ENCODE data around the gene MTA1. TPM values are rescaled to one million over a fixed set of nuclear protein-coding genes. Genes with fewer than 3 reads are reported as not detected.

MTA1 gene
- total and polyA plus RNA-seq, 10 of the 15 experiments (the other 5 are each of a cell fraction or from before 2014, with no cell fraction given) = 0.14 to 162 (median 30.6) TPM

DNA sequence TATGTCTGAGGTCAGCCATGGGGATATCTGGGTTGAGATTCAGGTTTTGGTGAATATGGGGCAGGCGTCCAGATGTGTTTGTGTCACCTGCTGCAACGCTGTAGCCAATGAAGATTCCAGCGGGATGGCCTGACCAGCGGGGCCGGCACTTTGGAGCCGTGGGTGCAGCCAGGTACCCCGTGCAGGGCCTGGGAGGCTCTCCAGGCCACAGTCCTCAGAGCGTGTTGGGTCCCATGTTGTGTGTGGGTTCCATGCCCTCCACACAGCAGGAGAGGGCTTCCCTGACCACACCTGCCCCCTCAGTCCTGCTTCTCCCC is 24.1 kb upstream of the MTA1 start:
- TF ChIP-seq STAT1 (conservative IDR thresholded peaks at IDR 0.05) = no peak
- no peak for TF ChIP-seq RFX5 (IDR thresholded peaks at IDR 0.05; ENCODE audit: low read depth, low read length)
- Histone ChIP-seq H3K27me3 (replicated peaks in 1 of 2; ENCODE audit: control insufficient read depth in 2 of 2, insufficient read depth in 2 of 2, low read length in 1 of 2) (no peaks in the 10 kb centered on the region), H3K79me2 (ENCODE audit: control insufficient read depth, insufficient read depth, low read length) (peaks cover 15% of the 10 kb centered on the region), H3K4me1 (ENCODE audit: control insufficient read depth, insufficient read depth, low read length) (peaks cover 15% of the 10 kb centered on the region), H3K9me3 (replicated peaks; ENCODE audit: control insufficient read depth, insufficient read depth, low read length) (no peaks in the 10 kb centered on the region; the same call in 2 of the 3 replicates), H4K20me1 (ENCODE audit: control insufficient read depth, insufficient read depth) (no peaks in the 10 kb centered on the region), H3K36me3 (ENCODE audit: control insufficient read depth in 2 of 2, insufficient read depth in 2 of 2, low read length in 1 of 2) (peaks cover 1 to 4% of the 10 kb centered on the region in 2 experiments; a peak in 3 of 4 replicates), H3K27ac (ENCODE audit: control insufficient read depth, insufficient read depth) (no peak overlapping the region), H2AFZ (ENCODE audit: control insufficient read depth, low read depth, low read length) (no peak overlapping the region), H3K4me2 (ENCODE audit: control insufficient read depth, insufficient read depth) (no peak overlapping the region), H3K4me3 (no peak overlapping the region), H3K9ac (ENCODE audit: control insufficient read depth, insufficient read depth, low read length) (no peak overlapping the region)
- DNase-seq (ENCODE audit: low read depth, low spot score) (no peak), FAIRE-seq (no peak), ATAC-seq (no peak)
- ChIA-PET SMC1A (ENCODE audit: uncharacterized antibody, unreplicated experiment) (no interaction called here), RAD21 (ENCODE audit: unreplicated experiment) (no interaction called here), POLR2A (no interaction called here), CTCF (interaction anchor here (0.7 kb wide), 1 partner anchor 31 kb away, joined by 3 read pairs; no protein-coding TSS in a partner anchor)
- no TSS peak for BruUV-seq (replicated peaks)
- in situ Hi-C loops (cut with MboI) = no loop called here
- WGBS (ENCODE audit: insufficient coverage, insufficient replicate concordance, low lambda C conversion rate, missing lambda C conversion rate) = 87% methylated on average over 8 of the region's 8 CpGs
- intact Hi-C loops (cut with micrococcal nuclease; ENCODE audit: unreplicated experiment) = no loop called here

DNA sequence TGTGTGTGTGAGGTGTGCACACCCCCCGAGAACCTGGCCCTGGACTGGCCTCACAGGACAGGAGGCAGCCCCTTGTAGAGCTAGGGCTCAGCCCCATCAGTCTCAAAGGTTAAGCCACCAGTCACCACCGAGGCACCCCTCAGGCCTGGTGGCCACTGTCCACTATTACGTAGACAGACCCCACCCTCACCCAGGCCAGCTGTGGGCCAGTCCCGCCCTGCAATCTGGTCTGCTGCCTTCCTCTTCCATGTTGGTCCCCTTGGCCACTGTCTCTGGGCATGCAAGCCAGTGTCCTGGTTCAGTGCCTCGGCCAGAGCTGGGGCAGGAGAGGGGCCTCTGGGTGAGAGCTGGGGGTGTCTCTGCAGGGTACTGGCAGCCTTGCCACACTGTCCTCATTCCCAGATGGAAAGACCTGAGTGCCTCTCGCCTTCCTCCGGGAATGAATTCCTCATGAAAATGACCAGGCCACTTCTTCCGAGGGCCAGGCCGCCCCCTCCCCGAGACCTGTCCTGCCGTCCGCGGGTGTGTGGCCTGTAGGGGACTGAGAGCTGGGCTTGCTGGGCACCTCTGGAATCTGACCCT is 22.2 kb upstream of the MTA1 start:
- CTCF ChIA-PET = interaction anchor here (0.6 to 0.8 kb wide), 3 partner anchors 27 to 1020 kb away, joined by 3 read pairs; no protein-coding TSS in a partner anchor
- Histone ChIP-seq H3K4me2 (ENCODE audit: control insufficient read depth, insufficient read depth) (peak overlapping the region; percentile 90; the same call in 1 of the 2 replicates), H3K9ac (ENCODE audit: control insufficient read depth, insufficient read depth, low read length) (peak overlapping the region; percentile 94; the same call in 1 of the 2 replicates), H4K20me1 (ENCODE audit: control insufficient read depth, insufficient read depth) (no peaks in the 10 kb centered on the region), H3K27me3 (replicated peaks in 1 of 2; ENCODE audit: control insufficient read depth in 2 of 2, insufficient read depth in 2 of 2, low read length in 1 of 2) (no peaks in the 10 kb centered on the region), H3K27ac (ENCODE audit: control insufficient read depth, insufficient read depth) (peak overlapping the region; percentile 84), H3K9me3 (replicated peaks; ENCODE audit: control insufficient read depth, insufficient read depth, low read length) (no peaks in the 10 kb centered on the region; the same call in 2 of the 3 replicates), H2AFZ (ENCODE audit: control insufficient read depth, low read depth, low read length) (peak overlapping the region; percentile 92; the same call in 1 of the 2 replicates), H3K4me3 (peak overlapping the region; percentile 88; the same call in 1 of the 2 replicates), H3K4me1 (ENCODE audit: control insufficient read depth, insufficient read depth, low read length) (peaks cover 15% of the 10 kb centered on the region), H3K36me3 (ENCODE audit: control insufficient read depth in 2 of 2, insufficient read depth in 2 of 2, low read length in 1 of 2) (peaks cover 1 to 12% of the 10 kb centered on the region in 2 experiments; a peak in 3 of 4 replicates), H3K79me2 (ENCODE audit: control insufficient read depth, insufficient read depth, low read length) (peaks cover 15% of the 10 kb centered on the region)
- no peak for ATAC-seq
- intact Hi-C loops (cut with micrococcal nuclease; ENCODE audit: unreplicated experiment) (no loop called here), in situ Hi-C loops (cut with MboI) (no loop called here)
- RAD21 ChIA-PET (ENCODE audit: unreplicated experiment) = interaction anchor here (0.8 kb wide), 1 partner anchor 92 kb away, joined by 3 read pairs; no protein-coding TSS in a partner anchor
- TF ChIP-seq RBBP5 (conservative IDR thresholded peaks at IDR 0.05) (no peak), CBFB (IDR thresholded peaks at IDR 0.05; ENCODE audit: low read depth) (no peak), CREM (IDR thresholded peaks at IDR 0.05; ENCODE audit: low read depth) (no peak), RCOR1 (conservative IDR thresholded peaks at IDR 0.05; ENCODE audit: low read depth, low read length) (no peak)
- TF ChIP-seq, protein P1, sequence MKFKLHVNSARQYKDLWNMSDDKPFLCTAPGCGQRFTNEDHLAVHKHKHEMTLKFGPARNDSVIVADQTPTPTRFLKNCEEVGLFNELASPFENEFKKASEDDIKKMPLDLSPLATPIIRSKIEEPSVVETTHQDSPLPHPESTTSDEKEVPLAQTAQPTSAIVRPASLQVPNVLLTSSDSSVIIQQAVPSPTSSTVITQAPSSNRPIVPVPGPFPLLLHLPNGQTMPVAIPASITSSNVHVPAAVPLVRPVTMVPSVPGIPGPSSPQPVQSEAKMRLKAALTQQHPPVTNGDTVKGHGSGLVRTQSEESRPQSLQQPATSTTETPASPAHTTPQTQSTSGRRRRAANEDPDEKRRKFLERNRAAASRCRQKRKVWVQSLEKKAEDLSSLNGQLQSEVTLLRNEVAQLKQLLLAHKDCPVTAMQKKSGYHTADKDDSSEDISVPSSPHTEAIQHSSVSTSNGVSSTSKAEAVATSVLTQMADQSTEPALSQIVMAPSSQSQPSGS (IDR thresholded peaks at IDR 0.05; ENCODE audit: low read length) = no peak
- no peak for FAIRE-seq
- BruUV-seq (replicated peaks) = no TSS peak
- 90% methylated on average over 13 of the region's 13 CpGs for WGBS (ENCODE audit: insufficient coverage, insufficient replicate concordance, low lambda C conversion rate, missing lambda C conversion rate)
- SMC1A ChIA-PET (ENCODE audit: uncharacterized antibody, unreplicated experiment) = interaction anchor here (1.0 to 1.2 kb wide), 2 partner anchors 27 to 83 kb away, joined by 4 read pairs; no protein-coding TSS in a partner anchor
- POLR2A ChIA-PET = interaction anchor here (0.5 to 1.4 kb wide), 3 partner anchors 11 to 883 kb away, joined by 3 to 8 read pairs (median 5); no protein-coding TSS in a partner anchor
- no peak for DNase-seq (ENCODE audit: low read depth, low spot score)
